ENCODE measurements around the gene SULT1A2.
"Not testable (repeated sequence)": the region's sequence is repeated elsewhere in the genome, so short reads cannot be mapped to it uniquely, and the experiment has no call there.

The SULT1A2 gene

GRCh38 chr16:28597692-28598261, 927 bp upstream of the SULT1A2 start:
- Mint-ChIP-seq H3K27me3 (ENCODE audit: low read depth) (no peaks in the 10 kb centered on the region), H3K4me1 (peaks cover 10% of the 10 kb centered on the region), H3K36me3 (ENCODE audit: low read depth) (peaks cover 5% of the 10 kb centered on the region), H3K4me3 (no peak overlapping the region), H3K27ac (peak overlapping the region in 1 of 3 experiments; percentile 94), H3K9me3 (no peaks in the 10 kb centered on the region)
- no peak for TF ChIP-seq CTCF (IDR thresholded peaks at IDR 0.05; ENCODE audit: unreplicated experiment in 3 of 3)

GRCh38 chr16:28596115-28596630, 677 bp downstream of the SULT1A2 start:
- Mint-ChIP-seq H3K27me3 (ENCODE audit: low read depth) (no peaks in the 10 kb centered on the region), H3K27ac (peak overlapping the region in 1 of 3 experiments; percentile 16), H3K36me3 (ENCODE audit: low read depth) (peaks cover 15% of the 10 kb centered on the region)

GRCh38 chr16:28595451-28595850, 1.4 kb downstream of the SULT1A2 start:
- H3K36me3 Mint-ChIP-seq (ENCODE audit: low read depth), result peaks cover 15% of the 10 kb centered on the region
- not testable (repeated sequence) for H3K27me3 Mint-ChIP-seq (ENCODE audit: low read depth); H3K4me3 Mint-ChIP-seq; H3K27ac Mint-ChIP-seq; H3K4me1 Mint-ChIP-seq; H3K9me3 Mint-ChIP-seq

More at GRCh38 chr16:28596115-28596630, 677 bp downstream of the SULT1A2 start:
- Mint-ChIP-seq H3K9me3 (no peaks in the 10 kb centered on the region), H3K4me3 (peak overlapping the region in 1 of 3 experiments; percentile 68), H3K4me1 (peaks cover 10% of the 10 kb centered on the region)
- TF ChIP-seq CTCF (IDR thresholded peaks at IDR 0.05; ENCODE audit: unreplicated experiment in 3 of 3), result no peak

- peaks cover 3% of the 10 kb centered on the region for H3K27me3 Mint-ChIP-seq (ENCODE audit: low read depth)
- H3K36me3 Mint-ChIP-seq (ENCODE audit: low read depth), result peaks cover 28% of the 10 kb centered on the region
- no peak overlapping the region for H3K4me3 Mint-ChIP-seq
- no peak overlapping the region for H3K27ac Mint-ChIP-seq
- no peak for TF ChIP-seq CTCF (IDR thresholded peaks at IDR 0.05; ENCODE audit: unreplicated experiment in 3 of 3)
- H3K9me3 Mint-ChIP-seq, result no peaks in the 10 kb centered on the region
- peaks cover 10% of the 10 kb centered on the region for H3K4me1 Mint-ChIP-seq
These were observed 3.8 kb downstream of the SULT1A2 start for GRCh38 chr16:28592979-28593553.

- H3K36me3 Mint-ChIP-seq (ENCODE audit: low read depth), result peaks cover 28% of the 10 kb centered on the region
- TF ChIP-seq CTCF (IDR thresholded peaks at IDR 0.05; ENCODE audit: unreplicated experiment in 3 of 3), result no peak
- H3K27ac Mint-ChIP-seq, result no peak overlapping the region
- no peak overlapping the region for H3K4me3 Mint-ChIP-seq
- peaks cover 3% of the 10 kb centered on the region for H3K27me3 Mint-ChIP-seq (ENCODE audit: low read depth)
- peaks cover 10% of the 10 kb centered on the region for H3K4me1 Mint-ChIP-seq
- H3K9me3 Mint-ChIP-seq, result no peaks in the 10 kb centered on the region
These were observed 4.3 kb downstream of the SULT1A2 start for GRCh38 chr16:28592511-28592910.

- H3K4me1 Mint-ChIP-seq, result no peaks in the 10 kb centered on the region
- H3K4me3 Mint-ChIP-seq, result no peak overlapping the region
- H3K27ac Mint-ChIP-seq, result no peak overlapping the region
- H3K9me3 Mint-ChIP-seq, result no peaks in the 10 kb centered on the region
- H3K36me3 Mint-ChIP-seq (ENCODE audit: low read depth), result peaks cover 35% of the 10 kb centered on the region
- TF ChIP-seq CTCF (IDR thresholded peaks at IDR 0.05; ENCODE audit: unreplicated experiment in 3 of 3), result no peak
- H3K27me3 Mint-ChIP-seq (ENCODE audit: low read depth), result peaks cover 3% of the 10 kb centered on the region
These were observed 5.5 kb downstream of the SULT1A2 start for GRCh38 chr16:28591355-28591754.
